ENCODE data around the gene MYH13. TPM values are rescaled to one million over a fixed set of nuclear protein-coding genes. Genes with fewer than 3 reads are reported as not detected.

The MYH13 gene
- total RNA-seq, 1 experiment from 2014 or later = not detected

GRCh38 chr17:10305398-10305797 lies 67.4 kb downstream of the MYH13 start:
- Histone ChIP-seq H3K4me1 (ENCODE audit: insufficient read depth, low read length) (peaks cover 5% of the 10 kb centered on the region; the same call in 1 of the 2 replicates), H3K4ac (ENCODE audit: low read depth, low read length) (no peak overlapping the region), H2BK5ac (ENCODE audit: insufficient read length, low read length) (no peak overlapping the region), H2BK15ac (ENCODE audit: low read depth, low read length) (no peak overlapping the region), H2AK5ac (ENCODE audit: insufficient read length, low read length) (no peak overlapping the region), H3K23ac (ENCODE audit: insufficient read length, low read depth, low read length) (no peak overlapping the region), H3K9me3 (ENCODE audit: control insufficient read depth, low read depth, low read length) (no peaks in the 10 kb centered on the region), H3K79me1 (ENCODE audit: insufficient read depth, low read depth, low read length, poor library complexity, severe bottlenecking) (no peaks in the 10 kb centered on the region), H3K27me3 (ENCODE audit: insufficient read depth, low read length) (no peaks in the 10 kb centered on the region), H3K56ac (ENCODE audit: insufficient read length, low read depth, low read length) (no peak overlapping the region), H3T11ph (ENCODE audit: low read length) (no peak overlapping the region), H3K79me2 (ENCODE audit: insufficient read depth, low read length) (no peaks in the 10 kb centered on the region), H3K14ac (ENCODE audit: insufficient read depth, low read length) (no peak overlapping the region), H4K20me1 (ENCODE audit: control insufficient read depth, insufficient read depth, insufficient read length) (no peaks in the 10 kb centered on the region), H3K18ac (ENCODE audit: insufficient read length, low read depth, low read length) (no peak overlapping the region), H4K8ac (replicated peaks; ENCODE audit: insufficient read length, low read depth, low read length) (no peak overlapping the region), H4K91ac (ENCODE audit: insufficient read length, low read depth, low read length) (no peak overlapping the region), H3K4me2 (ENCODE audit: insufficient read depth, insufficient read length, low read length) (no peak overlapping the region), H3K23me2 (ENCODE audit: insufficient read length, low read depth, low read length, poor library complexity, severe bottlenecking) (no peaks in the 10 kb centered on the region), H2BK20ac (ENCODE audit: low read depth, low read length, poor library complexity, severe bottlenecking) (no peak overlapping the region), H2AFZ (ENCODE audit: low read length) (no peak overlapping the region), H3K27ac (ENCODE audit: insufficient read length, low read depth, low read length) (no peak overlapping the region), H3K9ac (ENCODE audit: extremely low read depth, insufficient read length, low read length) (no peak overlapping the region), H2BK12ac (ENCODE audit: insufficient read length, low read depth, low read length) (no peak overlapping the region), H4K5ac (ENCODE audit: insufficient read length, low read depth, low read length) (no peak overlapping the region), H2BK120ac (ENCODE audit: low read depth, low read length, poor library complexity, severe bottlenecking) (no peak overlapping the region)
- H3K9me3 Mint-ChIP-seq = peaks cover 0 to 11% of the 10 kb centered on the region in 2 experiments; a peak in 2 of 5 replicates
- H3K4me3 Mint-ChIP-seq = no peak overlapping the region
- peaks cover 12 to 16% of the 10 kb centered on the region in 2 experiments for H3K4me1 Mint-ChIP-seq
- no peak for TF ChIP-seq CTCF (conservative IDR thresholded peaks at IDR 0.05)
- H3K27ac Mint-ChIP-seq = peak overlapping the region in 2 of 3 experiments; percentile 55 to 85; a peak in 4 of 7 replicates
- DNase-seq = no peak
- no peaks in the 10 kb centered on the region; the same call in none of the 2 replicates for H3K27me3 Mint-ChIP-seq (ENCODE audit: low read depth)
- peaks cover 0 to 4% (median 0%) of the 10 kb centered on the region in 3 experiments; a peak in 3 of 7 replicates for H3K36me3 Mint-ChIP-seq (ENCODE audit: insufficient read depth in 1 of 3, low read depth in 3 of 3)
- no CpG with 5 or more reads among the region's 3 CpGs for WGBS (ENCODE audit: extremely low coverage, insufficient read length, low lambda C conversion rate)
